ENCODE measurements around the gene OSBPL10. TPM values are rescaled to one million over a fixed set of nuclear protein-coding genes. Genes with fewer than 3 reads are reported as not detected.

Gene OSBPL10
- total RNA-seq, 1 donor from 2014 or later, result 24.4 TPM

DNA sequence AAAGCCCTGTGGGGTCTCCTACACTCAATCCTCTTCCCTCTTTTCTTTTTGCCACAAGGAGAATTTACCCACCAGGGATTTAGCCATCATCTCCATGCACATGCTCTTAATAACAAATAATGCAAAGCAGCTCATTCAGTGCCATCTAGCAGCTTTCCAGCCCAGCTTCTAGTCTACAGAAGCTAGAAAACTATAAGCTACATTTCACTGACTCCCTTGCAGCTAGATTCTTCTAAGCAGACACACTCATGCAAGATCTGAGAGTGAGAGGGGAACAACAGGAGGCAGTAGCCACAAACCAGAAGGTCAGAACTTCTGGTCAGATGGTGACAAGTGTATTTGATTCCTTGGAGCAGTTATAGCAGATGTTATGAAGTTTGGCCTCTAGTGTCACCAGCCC is 25.5 kb downstream of the OSBPL10 start:
- Mint-ChIP-seq H3K4me1 (ENCODE audit: unreplicated experiment) (peaks cover 26% of the 10 kb centered on the region), H3K27ac (no peak overlapping the region), H3K4me3 (no peak overlapping the region), H3K27me3 (no peaks in the 10 kb centered on the region), H3K9me3 (peaks cover 5% of the 10 kb centered on the region), H3K36me3 (no peaks in the 10 kb centered on the region)
- DNase-seq (ENCODE audit: extremely low spot score, unreplicated experiment), result no peak
- TF ChIP-seq, protein P1, sequence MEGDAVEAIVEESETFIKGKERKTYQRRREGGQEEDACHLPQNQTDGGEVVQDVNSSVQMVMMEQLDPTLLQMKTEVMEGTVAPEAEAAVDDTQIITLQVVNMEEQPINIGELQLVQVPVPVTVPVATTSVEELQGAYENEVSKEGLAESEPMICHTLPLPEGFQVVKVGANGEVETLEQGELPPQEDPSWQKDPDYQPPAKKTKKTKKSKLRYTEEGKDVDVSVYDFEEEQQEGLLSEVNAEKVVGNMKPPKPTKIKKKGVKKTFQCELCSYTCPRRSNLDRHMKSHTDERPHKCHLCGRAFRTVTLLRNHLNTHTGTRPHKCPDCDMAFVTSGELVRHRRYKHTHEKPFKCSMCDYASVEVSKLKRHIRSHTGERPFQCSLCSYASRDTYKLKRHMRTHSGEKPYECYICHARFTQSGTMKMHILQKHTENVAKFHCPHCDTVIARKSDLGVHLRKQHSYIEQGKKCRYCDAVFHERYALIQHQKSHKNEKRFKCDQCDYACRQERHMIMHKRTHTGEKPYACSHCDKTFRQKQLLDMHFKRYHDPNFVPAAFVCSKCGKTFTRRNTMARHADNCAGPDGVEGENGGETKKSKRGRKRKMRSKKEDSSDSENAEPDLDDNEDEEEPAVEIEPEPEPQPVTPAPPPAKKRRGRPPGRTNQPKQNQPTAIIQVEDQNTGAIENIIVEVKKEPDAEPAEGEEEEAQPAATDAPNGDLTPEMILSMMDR (conservative IDR thresholded peaks at IDR 0.05), result no peak

DNA sequence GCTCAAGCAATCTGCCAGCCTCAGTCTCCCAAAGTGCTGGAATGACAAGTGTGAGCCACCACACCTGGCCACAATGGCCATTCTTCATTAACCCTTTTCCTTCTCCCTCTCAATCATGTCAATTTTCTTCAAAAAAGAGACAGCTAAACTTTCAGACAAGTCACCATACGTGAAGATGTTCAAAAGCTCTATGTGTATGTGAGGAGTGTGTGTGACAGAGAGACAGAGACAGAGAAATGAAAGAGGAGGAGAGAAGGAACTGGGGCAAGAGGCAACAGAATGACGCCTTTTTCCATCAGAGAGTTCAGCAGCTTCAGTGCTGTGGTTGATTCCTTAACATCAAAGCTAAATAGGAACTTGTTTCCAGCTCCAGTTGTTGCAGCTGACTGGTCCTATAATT is 27.4 kb downstream of the OSBPL10 start:
- Mint-ChIP-seq H3K4me3 (no peak overlapping the region), H3K9me3 (peaks cover 5% of the 10 kb centered on the region), H3K27me3 (no peaks in the 10 kb centered on the region), H3K4me1 (ENCODE audit: unreplicated experiment) (peaks cover 6% of the 10 kb centered on the region), H3K27ac (no peak overlapping the region), H3K36me3 (no peaks in the 10 kb centered on the region)
- no peak for DNase-seq (ENCODE audit: extremely low spot score, unreplicated experiment)
- TF ChIP-seq, protein P1 (conservative IDR thresholded peaks at IDR 0.05), result no peak

DNA sequence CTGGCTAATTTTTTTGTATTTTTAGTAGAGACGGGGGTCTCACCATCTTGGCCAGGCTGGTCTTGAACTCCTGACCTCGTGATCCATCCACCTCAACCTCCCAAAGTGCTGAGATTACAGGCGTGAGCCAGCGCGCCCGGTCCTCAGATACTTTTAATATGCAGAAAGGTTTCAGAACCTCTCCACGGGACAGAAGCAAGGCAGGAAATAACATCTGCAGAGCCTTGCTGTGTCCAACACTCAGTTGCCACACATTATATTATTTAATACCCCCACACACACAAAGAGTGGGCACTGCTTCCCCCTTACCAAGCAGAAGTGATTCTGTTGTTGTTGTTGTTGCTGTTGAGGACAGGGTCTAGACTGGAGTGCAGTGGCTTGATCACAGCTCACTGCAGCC is 28.0 kb downstream of the OSBPL10 start:
- no peaks in the 10 kb centered on the region for H3K36me3 Mint-ChIP-seq
- H3K4me3 Mint-ChIP-seq, result no peak overlapping the region
- DNase-seq (ENCODE audit: extremely low spot score, unreplicated experiment), result no peak
- H3K4me1 Mint-ChIP-seq (ENCODE audit: unreplicated experiment), result peaks cover 6% of the 10 kb centered on the region
- no peaks in the 10 kb centered on the region for H3K27me3 Mint-ChIP-seq
- TF ChIP-seq, protein P1 (conservative IDR thresholded peaks at IDR 0.05), result no peak
- peaks cover 5% of the 10 kb centered on the region for H3K9me3 Mint-ChIP-seq
- no peak overlapping the region for H3K27ac Mint-ChIP-seq

DNA sequence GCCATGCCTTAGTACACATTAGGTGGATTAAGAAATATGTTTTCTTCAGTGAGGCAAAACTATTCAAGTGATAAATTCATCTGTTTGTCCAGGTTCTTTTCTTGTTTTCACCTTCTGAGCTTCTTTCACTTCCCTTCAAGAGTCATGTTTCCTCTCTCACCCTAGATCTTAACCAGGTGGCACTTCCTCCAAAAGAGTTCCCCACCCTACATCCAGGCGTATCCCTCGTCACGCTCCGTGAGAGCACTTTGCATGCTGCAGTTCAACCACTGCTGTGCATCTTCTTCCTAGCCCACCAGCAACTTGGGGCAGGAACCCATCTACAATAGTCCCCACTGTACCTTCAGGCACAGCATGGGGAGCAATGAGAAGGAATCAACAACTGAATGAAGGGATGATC is 28.9 kb downstream of the OSBPL10 start:
- Mint-ChIP-seq H3K4me1 (ENCODE audit: unreplicated experiment) (peaks cover 14% of the 10 kb centered on the region), H3K36me3 (no peaks in the 10 kb centered on the region), H3K27me3 (no peaks in the 10 kb centered on the region), H3K9me3 (peaks cover 5% of the 10 kb centered on the region), H3K4me3 (no peak overlapping the region), H3K27ac (no peak overlapping the region)
- TF ChIP-seq, protein P1 (conservative IDR thresholded peaks at IDR 0.05), result no peak
- DNase-seq (ENCODE audit: extremely low spot score, unreplicated experiment), result no peak

DNA sequence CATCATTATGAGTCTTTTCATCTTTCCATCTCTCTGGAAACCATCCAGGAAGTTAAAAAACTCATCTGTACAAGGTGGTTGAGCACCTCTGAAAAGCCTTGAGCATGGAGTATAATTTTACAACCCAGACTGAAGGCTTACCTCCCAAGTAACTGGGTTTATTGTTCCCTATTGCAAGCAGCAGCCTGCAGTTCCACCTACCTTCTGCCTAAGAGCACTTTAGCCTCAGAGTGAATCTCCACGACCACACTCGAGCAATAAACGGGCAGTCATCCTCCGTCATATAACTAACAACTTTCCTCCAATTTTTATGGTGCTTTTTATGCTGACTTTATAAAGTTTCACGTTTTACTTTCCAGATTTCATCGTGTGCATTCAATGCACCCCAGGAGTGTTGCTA is 32.8 kb downstream of the OSBPL10 start:
- H3K9me3 Mint-ChIP-seq, result no peaks in the 10 kb centered on the region
- no peaks in the 10 kb centered on the region for H3K27me3 Mint-ChIP-seq
- H3K36me3 Mint-ChIP-seq, result no peaks in the 10 kb centered on the region
- no peak overlapping the region for H3K4me3 Mint-ChIP-seq
- no peak overlapping the region for H3K27ac Mint-ChIP-seq
- TF ChIP-seq, protein P1 (conservative IDR thresholded peaks at IDR 0.05), result no peak
- H3K4me1 Mint-ChIP-seq (ENCODE audit: unreplicated experiment), result peaks cover 14% of the 10 kb centered on the region
- DNase-seq (ENCODE audit: extremely low spot score, unreplicated experiment), result no peak

DNA sequence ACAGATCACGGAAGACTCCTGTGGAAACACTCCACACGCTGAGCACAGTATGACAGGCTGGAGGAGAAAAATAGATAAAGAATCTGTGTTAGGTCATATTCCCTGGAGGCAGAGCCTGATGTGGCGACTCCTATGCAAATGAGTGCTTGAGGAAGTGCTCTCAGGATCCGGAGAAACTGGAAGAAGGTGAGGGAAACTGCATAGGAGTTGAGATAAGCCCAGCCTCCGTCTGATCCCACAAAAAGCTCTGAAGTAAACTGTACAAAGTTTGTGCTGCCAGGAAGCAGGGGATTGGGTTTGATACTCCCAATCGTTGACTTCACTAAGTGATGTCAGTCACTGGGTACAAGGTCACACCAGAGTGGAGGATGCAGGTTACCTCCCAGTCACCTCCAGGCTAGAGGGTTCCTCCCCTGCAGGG is 33.4 kb downstream of the OSBPL10 start:
- Mint-ChIP-seq H3K36me3 (no peaks in the 10 kb centered on the region), H3K9me3 (no peaks in the 10 kb centered on the region), H3K27me3 (no peaks in the 10 kb centered on the region), H3K27ac (no peak overlapping the region), H3K4me1 (ENCODE audit: unreplicated experiment) (peaks cover 14% of the 10 kb centered on the region), H3K4me3 (no peak overlapping the region)
- DNase-seq (ENCODE audit: extremely low spot score, unreplicated experiment), result no peak
- TF ChIP-seq, protein P1 (conservative IDR thresholded peaks at IDR 0.05), result no peak

Data from type B pancreatic cell (in vitro differentiated cells).